GM21447 (cell line): Measurements from ENCODE around the gene GPC6.

Experiments used
- ATAC-seq: cut with Tn5 transposase; IDR thresholded peaks from one replicate; pipeline ENCODE4 v1.9.1; 2021; ENCODE audit not compliant: unreplicated experiment

GPC6 gene

DNA sequence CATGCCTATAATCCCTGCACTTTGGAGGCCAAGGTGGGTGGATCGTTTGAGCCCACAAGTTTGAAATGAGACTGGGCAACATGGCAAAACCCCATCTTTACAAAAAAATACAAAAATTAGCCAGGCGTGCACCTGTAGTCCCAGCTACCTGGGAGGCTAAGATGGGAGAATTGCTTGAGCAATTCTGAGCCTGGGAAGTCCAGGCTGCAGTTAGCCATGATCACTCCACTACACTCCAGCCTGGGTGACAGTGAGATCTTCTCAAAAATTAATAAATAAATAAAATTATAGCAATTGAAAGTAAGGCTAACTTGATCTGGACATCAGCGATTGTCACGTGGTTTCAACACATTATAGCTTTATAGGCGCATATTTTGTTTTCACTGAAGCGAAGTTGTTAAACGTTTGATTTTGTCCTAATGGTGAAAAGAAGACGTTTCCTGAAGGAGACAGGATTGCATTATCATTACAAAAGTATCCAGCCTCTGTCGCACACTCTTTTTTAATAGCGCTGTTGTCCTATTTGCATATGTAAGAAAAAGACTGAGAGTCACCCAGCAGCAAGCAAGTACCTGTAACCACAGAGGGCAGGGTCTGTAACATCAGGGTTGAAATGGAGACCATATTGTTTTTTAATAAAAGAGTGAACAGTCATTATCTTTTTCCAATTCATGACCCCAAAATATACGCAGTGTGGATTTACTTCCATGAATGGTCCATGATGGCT, 917.2 kb downstream of the GPC6 start:
- ATAC-seq: no peak

DNA sequence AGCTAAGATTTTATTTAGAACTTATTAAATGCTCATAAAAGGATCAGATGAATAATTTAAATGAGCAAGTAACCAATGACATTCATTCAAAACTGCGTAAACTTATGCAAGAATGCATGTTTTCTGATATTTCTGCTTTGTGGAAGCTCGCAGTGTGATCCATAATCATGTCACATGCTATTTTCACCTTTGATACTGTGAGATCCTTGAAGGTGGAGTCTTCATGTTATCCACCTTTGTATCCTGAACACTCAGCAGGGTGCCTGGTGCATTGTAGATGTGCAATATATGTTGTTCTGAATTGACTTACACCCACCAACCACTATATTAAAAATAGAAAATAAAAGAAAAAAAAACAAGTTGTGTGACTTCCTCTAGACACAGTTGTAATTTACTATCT, 919.4 kb downstream of the GPC6 start:
- ATAC-seq: no peak

DNA sequence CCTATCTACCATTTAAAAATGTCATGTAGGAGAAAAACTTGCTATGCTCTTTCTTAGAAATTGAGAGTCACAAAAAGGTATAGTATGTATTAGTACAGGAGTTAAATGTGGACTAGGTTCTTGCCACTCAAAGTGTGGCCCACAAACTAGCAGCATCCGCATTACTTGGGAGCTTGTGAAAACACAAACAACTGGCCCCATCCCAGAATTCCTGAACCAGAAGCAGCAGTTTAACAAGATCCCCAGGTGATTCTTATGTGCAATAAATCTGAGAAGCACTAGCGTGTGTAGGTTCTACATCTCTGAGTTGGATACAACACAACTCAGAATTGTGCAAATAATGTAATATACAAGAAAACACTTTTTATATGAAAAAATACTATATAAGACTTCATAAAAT, 927.0 kb downstream of the GPC6 start:
- no peak for ATAC-seq

DNA sequence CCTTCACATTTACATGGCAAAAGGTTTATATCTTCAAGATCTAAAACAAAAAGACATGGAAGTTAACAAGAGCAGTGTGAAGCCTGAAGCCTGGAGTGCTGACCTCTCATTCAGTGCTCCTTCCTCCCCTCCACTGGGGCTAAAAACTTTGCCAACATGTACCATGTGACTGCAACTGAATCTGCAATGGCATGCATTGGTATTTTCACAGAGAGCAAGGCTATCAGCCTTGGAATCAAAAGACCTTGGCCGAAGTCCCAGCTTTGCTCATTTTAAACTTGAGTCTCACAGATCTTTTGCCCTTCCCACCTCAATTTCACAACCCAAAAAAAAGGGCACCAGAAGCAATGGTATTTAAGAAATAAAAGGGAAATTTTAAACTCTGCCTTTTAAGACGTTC, 927.8 kb downstream of the GPC6 start:
- ATAC-seq: no peak

DNA sequence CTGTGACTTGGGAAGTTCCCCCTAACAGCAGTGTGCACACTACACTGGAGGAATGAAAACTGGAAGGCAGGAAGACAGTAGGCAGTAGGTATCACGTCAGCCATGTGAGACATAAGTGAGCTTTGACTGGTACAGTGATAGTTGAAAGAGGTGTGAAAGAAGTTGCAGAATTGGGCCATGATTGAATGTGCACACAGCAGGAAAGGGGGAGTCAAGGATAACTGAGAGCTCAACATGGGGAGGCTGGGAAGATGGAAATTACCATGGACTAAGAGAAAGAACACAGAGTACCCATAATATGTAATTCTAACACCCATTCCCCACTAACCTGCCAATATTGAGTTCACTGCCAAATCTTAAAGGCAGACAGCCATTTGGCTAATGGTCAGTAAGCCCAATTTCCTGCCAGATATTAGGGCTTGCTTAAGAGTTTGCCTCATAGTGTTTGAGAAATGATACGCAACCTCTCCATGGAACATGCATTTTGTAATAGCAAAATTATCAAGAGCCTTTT, 931.2 kb downstream of the GPC6 start:
- ATAC-seq: no peak

DNA sequence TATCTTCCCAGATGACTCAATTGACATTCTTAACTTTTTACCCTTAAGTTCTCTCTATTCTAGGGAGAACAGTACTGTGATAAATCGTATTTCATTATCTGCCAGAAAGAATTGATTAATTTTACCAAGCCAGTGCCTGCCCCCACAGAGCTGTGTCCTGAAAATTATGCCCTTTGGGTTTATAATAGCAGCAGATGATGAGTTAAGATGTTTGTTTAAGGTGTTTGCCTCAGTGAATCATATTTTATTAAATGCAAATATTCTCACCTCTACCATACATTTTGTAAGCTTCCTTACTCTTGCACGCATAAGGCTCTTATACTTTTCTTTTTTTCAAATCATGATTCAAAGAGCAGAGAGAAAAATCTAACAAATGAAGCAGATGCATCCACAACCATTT, 934.3 kb downstream of the GPC6 start:
- ATAC-seq: no peak

DNA sequence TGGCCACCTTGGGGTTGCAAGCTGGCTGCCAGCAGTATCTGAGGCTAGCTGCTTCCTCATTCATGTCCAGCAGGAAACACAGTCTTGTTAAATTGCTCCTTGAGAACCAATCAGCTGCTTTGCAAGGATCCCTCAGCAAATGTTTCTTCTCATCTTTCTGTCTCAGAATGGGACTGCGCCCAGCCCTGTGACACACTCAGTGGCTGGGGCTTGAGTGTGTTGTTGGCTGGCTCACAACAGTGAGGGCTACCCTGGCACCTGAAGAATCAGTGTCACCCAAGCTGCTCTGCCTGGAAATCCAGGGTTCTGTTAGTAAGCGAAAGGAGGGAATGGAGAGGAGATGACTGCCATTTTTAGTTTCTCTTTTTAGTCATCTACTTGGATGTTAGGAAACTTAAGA, 935.7 kb downstream of the GPC6 start:
- no peak for ATAC-seq

DNA sequence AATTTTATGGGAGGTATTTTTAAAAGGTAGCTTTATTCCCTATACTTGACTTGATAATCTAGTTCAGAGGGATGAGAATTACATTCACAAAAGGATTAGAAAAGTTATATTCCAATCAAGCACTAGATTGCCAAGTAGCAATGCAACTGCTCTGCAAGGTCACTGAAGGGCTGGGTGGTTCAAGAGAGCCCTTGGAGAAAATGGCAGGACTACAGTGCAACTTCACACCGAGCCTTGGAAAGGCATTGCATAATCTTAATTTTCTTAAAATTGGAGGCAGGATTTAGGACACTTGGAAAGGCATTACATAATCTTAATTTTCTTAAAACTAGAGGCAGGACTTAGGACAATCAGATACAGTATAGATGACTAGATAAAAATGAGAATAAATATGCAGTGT, 936.9 kb downstream of the GPC6 start:
- ATAC-seq: no peak

DNA sequence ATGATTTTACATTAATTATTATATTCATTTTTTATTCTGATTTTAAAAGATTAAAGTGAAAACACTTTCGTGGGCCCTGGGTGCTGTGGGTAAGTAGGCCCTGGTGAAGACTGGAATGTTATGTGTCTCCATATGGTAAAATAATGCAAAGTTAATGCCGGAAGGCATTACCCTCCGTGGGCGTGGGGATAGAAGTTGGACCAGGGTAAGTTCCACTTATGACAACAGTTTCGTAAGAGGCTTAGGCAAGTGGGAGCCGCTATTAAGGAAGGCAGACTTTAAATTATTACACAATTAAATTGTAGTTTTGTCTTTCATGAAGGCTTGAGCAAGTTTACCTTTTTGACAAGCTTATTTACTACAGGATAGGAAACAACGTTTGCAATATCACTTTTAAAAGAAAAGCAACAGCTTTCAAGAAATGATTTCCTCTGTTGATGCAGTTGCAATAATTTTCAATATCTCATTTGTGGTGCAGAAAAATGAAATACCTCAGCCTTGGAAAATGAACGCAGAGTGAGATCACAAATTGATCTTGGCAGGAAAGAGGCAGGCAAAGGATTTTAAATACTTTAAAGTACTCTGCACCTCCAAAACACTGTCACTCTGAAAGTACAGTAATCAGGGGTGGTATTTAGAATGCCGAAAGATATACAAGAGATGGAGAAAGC, 942.3 kb downstream of the GPC6 start:
- no peak for ATAC-seq

DNA sequence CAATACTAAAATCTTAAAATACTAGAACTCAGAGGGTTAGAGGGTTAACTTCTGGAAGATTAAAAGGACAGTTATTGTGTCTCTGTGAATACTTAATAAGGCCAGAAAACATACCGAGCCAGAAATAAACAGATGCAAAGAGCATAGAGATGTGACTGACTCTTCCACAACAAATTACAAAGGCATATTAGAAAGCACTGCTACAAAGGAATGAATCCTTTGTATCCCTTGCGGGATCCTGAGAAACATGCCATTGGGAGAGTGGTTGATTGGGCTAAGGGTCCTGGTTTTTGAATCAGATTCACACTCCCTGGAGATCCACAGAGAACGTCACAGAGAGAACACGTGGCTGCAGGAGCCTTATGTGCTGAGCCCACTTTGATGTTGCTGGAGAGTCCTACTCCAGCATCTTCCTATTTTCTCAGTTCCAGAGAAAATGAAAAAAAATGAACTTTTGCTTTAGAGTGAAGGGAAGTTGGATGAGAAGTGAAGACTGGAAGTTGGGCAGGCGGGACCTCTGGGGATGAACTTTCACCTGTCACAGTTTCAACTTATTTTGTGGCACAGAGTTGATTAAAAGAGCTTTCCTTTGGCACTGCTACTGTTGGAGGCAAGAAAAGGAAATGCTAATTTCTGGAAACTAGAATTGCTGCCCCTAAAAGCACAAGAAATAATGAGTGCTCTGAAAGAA, 943.0 kb downstream of the GPC6 start:
- no peak for ATAC-seq

DNA sequence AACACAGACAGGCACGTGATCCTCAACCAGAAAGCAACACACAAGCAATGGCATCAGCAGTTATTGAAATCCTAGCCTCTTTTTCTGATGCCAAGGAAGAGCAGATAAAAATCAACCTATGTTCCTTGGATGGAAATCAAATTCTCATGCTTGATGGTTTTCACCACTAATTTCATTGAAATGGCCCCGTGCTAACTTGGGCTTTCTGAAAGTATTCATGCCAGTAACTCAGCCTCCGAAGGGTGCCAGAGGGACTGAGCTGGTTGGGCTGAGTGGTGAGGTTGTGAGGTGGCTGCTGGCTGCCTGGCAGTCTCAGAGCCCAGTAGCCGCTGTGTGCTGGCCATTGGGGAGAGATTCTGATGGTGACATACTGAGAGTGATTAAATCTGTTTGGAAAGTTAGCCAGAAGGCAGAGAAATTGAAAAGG, 943.6 kb downstream of the GPC6 start:
- ATAC-seq: no peak

DNA sequence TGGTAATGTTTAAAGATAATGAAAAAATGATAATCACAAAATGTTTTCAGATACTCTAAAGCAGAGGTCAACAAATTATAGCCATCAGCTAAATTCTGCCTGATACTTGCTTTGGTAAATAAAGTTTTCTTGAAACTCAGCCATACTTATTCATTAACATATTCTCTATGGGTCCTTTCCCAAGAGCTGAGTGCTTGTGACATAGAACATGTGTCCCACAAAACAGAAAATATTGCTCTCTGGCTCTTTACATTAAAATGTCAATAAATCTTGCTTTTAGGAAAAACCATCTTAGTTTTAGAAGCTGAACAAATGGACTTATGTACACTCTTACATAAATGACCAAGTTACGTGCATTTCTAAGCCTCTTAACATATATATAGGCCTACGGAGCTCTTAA, 945.8 kb downstream of the GPC6 start:
- no peak for ATAC-seq

DNA sequence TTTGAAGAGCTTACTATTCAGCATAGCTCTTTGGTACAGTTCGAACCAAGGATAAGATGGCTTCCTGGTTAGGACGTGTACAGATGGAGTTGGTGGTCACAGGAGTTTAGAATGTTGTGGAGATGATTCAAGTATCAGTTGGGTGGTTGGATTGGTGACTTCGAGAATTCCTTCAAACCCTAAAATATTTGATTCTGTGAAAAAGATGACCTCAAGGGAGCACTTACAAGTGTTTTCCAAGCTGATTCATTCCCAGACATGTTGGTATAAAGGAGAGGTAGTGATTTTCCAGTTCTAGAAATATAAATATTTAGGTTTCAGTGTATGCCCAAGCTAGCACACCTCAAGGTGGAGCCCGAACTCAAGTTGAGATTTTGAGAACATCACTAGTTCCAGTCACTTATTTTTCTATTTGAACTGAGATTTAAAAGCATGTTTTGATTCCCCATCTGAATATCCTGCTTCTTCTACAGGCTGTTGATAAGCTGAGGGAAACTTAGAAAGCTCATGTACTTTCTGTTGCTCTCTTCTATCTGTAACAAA, 946.8 kb downstream of the GPC6 start:
- ATAC-seq: no peak

DNA sequence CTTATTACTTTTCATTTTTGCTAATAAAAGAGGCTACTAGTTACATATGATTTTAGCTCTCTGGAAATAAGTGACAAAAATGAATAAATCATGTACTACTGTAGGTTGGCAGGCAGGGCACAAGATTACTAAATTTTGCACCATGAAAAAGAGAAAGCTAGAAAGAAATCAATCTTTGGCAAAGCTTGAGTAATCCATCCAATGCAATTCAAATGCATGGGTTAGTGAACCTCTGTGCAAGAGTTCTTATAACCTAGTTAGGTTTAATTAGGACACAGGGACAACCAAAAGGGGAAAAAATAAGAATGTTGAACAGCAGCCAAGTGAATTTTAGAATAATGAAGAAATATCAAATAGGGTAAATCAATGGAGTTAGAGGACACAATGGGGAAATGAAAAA, 947.4 kb downstream of the GPC6 start:
- ATAC-seq: no peak

DNA sequence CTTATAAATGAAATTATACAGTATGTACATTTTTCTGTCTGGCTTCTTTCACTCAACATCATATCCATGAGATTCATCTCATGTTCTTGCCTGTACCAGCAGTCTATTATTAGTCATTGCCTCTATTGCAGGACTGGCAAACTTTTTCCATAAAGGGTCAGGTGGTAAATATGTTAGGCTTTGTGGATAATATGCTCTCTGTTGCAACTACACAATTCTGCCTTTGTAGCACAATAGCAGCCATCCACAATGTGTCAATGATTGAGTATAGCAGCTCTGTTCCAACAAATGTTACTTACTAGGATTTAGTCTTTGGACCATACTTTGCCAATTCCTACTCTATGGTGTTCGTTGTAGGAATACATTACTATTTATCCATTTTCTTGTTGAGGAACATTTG, 948.5 kb downstream of the GPC6 start:
- ATAC-seq: no peak

DNA sequence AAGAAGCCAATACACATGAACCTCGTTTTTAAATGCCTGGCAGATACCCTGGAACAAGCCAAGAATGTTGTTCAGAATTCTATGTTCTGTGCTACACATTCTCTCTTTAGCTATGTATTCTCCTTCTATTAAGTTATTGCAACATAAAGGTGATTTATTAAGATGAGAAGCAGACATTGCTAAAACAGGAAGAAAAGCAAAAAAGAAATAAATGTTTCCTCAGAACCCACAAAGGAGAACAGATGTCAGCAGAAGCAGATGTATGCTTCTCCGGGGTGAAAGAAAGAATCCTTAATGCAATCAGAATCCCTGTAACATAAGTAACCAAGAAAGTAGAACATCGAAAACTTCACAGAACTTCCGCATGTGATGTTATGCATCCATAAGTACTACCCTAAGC, 950.0 kb downstream of the GPC6 start:
- ATAC-seq: no peak

DNA sequence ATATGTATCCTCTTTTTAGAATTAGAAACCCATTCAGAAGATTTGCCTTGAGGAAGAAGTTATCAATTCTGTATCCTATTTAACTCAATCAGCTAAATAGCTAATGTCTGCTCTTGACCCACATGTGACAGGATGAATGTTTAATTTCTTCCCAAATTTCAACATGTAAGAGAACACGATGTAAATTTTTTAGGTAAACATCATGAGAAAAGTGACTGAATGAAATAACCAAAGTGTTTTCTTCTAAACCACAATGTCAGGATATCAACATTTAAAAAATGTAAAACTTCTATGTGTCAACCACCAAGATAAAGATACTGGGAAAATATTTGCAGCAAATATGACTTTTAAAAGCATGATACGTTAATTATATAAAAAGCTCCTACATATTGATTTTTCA, 950.4 kb downstream of the GPC6 start:
- no peak for ATAC-seq

DNA sequence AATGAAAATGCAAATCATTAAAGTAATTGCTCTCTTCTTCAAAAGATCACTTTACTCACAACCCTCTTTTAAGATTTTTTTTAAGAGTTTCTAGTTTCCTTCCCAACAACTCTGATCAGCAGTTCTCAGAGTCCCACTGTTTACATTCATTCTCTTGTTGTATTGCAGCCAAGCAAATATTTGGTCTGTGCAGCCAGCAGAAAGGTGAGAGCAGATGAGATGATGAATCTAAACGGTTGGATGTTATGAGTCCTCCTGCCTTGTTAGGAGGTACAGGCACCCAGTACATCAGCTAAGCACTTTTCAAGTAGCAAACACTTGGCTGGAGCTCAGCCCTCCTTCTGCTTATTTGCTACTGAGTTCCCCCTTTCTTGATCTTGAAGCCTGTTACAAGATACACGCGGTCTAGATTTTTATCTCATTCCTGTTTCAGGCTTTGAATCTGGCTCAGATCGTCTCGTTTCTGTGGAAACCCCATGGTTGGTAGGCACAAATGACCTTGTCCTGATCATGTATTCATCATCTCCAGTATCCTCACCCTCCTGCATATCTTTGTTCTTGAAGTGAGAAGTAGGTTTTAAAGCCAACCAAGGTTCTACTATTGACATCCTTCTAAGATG, 952.1 kb downstream of the GPC6 start:
- no peak for ATAC-seq

DNA sequence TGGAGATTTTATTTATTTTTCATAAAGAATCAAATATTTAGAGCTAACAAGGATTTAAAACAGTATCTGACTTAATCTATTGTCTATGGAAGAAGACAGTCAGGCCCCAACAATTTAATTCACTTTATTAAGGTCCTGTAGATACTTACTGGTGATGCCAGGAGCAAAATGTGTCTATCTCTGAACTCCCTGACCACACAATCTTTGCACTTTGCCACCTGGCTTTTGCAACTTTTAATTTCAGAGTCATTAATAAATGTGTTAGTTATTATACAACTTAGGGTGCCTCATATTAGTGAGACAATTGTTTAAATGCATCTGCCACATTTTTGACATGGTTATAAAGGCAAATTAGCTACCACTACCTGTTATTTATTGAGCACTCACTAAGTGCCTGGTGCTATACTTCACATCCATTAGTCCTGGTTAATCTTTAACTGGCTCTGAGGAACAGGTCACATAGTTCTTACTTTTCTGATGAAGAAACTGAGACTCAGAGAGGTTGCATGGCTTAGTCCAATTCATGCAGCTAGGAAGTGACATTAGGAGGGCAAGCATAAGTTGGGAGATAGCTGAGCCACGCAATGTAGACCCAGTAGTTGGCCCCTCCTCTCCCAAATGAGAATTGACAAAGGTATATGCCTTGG, 955.0 kb downstream of the GPC6 start:
- ATAC-seq: no peak

DNA sequence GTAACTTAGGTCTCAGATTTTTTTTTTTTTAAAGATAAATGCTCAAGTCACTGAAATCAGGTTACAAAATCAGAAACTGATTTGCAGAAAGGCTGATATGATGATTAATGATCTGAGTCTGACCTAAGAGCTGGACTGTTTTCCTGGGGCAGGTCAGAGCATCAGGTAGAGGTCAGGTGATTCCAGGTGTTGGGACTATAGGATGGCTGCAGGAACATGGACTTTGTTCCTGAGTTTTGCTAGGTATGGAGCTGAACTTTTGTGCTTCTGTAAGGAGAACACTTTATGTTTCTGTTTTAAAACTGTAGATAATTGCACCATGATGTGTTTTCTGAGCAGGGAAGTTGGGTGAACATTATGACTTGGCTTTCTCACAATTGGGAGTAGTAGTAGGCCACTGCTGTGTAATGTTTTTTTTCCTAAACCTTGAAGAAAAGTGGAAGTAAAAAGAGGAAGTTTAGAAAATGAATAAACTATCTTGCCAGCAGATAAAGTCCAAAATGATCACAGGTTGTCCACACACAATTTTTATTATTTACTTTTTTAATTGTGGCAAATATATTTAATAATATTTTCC, 955.7 kb downstream of the GPC6 start:
- ATAC-seq: no peak

DNA sequence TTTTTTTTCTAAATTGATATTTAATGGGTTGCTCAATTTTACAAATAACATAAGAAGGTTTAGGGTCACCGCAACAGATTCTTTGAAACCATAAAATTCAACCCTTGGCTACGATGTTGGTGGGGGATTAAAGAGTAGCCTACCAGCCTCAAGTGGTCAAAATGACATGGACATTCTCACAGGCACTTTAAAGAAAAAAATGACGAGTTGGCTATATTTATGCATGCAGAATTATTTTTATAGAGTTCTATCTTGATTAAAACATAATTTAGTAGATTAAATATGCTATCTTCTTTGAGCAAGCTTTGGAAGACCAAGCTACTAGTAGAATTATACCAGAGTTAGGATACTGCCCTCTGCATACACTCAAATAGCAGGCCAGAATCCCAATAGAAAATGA, 959.9 kb downstream of the GPC6 start:
- no peak for ATAC-seq
